GM06990 (cell line): ENCODE data around the gene PGM5.

Experiments
- DNase-seq: peaks from one replicate; pipeline ENCODE4 v3.0.0-alpha.2; 2011; ENCODE audit not compliant: insufficient read length; ENCODE audit errors: extremely low read depth
- H3K27me3 ChIP-seq: replicated peaks from 2 replicates; pipeline ENCODE4 v1.6.0; 2011; ENCODE audit warnings: low read length; ENCODE audit not compliant: control insufficient read depth, insufficient read depth
- H3K36me3 ChIP-seq: 2 replicates; pipeline ENCODE4 v1.5.1; 2011; ENCODE audit warnings: low read length; ENCODE audit not compliant: control insufficient read depth, insufficient read depth
- H3K4me3 ChIP-seq: replicated peaks from 2 replicates; pipeline ENCODE4 v1.5.1; 2011; ENCODE audit warnings: low read depth, mild to moderate bottlenecking, control low read depth, low read length
- TF ChIP-seq, protein P1 (sequence below): IDR thresholded peaks from 2 replicates; pipeline ENCODE4 v1.5.1; 2011; ENCODE audit warnings: low read length, control low read depth, mild to moderate bottlenecking, inconsistent platforms; ENCODE audit not compliant: insufficient read depth, poor library complexity, severe bottlenecking

Gene PGM5

GRCh38 chr9:68536876-68537615, 180.6 kb downstream of the PGM5 start:
- DNase-seq: no peak
- H3K4me3 ChIP-seq: no peak overlapping the region
- no peaks in the 10 kb centered on the region for H3K36me3 ChIP-seq
- H3K27me3 ChIP-seq: no peaks in the 10 kb centered on the region
- TF ChIP-seq, protein P1, sequence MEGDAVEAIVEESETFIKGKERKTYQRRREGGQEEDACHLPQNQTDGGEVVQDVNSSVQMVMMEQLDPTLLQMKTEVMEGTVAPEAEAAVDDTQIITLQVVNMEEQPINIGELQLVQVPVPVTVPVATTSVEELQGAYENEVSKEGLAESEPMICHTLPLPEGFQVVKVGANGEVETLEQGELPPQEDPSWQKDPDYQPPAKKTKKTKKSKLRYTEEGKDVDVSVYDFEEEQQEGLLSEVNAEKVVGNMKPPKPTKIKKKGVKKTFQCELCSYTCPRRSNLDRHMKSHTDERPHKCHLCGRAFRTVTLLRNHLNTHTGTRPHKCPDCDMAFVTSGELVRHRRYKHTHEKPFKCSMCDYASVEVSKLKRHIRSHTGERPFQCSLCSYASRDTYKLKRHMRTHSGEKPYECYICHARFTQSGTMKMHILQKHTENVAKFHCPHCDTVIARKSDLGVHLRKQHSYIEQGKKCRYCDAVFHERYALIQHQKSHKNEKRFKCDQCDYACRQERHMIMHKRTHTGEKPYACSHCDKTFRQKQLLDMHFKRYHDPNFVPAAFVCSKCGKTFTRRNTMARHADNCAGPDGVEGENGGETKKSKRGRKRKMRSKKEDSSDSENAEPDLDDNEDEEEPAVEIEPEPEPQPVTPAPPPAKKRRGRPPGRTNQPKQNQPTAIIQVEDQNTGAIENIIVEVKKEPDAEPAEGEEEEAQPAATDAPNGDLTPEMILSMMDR: no peak

GRCh38 chr9:68537616-68537880, 181.1 kb downstream of the PGM5 start:
- no peak for DNase-seq
- no peak overlapping the region for H3K4me3 ChIP-seq
- H3K36me3 ChIP-seq: no peaks in the 10 kb centered on the region
- TF ChIP-seq, protein P1: no peak
- no peaks in the 10 kb centered on the region for H3K27me3 ChIP-seq

DNA sequence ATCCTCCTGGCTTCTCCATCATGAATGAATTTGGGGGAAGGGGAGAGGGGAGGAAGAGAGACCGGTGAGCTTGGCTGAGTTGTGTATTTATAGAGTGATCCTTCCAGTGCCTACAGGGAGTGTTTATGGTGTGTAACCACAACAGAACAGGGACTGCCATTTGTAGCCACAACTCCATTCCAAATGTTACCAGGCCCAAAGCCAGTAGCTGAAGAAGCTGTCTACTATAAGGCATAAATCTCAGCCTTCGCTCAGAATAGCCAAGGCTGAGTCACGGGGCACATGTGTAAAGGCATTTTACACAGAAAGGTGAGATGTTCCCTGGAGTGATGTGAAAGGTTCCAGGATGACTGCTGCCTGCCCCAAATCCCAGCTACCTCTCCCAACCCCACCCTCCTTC, 181.8 kb downstream of the PGM5 start:
- H3K27me3 ChIP-seq: no peaks in the 10 kb centered on the region
- no peaks in the 10 kb centered on the region for H3K36me3 ChIP-seq
- H3K4me3 ChIP-seq: no peak overlapping the region
- no peak for DNase-seq
- TF ChIP-seq, protein P1: no peak

DNA sequence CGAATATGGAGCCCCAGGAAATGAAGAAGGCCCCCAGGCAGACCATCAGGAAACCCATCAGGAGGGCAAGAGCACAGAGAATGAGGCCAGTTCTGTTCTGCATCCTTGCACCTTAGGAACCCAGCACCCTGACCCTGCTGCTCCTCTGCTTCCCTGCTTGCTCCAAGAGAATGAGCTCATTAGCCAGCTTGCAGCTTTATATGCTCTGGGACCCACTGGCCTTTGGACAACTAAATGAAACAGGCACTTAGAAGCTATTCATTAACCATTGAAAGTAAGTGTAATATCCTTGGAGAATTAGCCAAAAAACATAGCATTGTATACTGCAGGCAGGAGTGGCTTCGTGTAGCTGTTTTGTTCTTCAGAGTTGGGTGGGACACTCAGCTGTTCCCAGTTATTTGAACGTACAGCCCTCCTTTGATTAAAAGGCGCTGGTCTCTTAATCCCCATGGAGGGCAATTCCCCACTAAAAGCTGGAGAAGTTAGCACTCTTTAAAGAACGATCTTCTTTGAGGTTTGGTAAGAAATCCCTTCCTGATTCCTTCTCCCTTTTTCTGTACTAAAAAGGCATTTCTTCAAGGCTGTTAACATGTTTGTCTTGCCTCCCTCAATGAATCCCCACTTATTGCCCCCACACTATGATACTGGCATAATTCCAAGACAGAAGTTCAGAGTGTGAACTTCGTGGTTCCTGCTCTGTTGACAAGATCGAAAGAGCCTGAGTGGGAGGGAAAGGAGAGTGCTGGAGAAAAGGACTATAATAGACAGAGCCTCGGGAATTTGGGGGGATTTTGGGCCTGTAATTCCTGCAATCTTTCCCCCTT, 184.5 kb downstream of the PGM5 start, which contains the start of gene TMEM252:
TMEM252 (minus strand) TSS at position 172 of the 824 bp plus-strand sequence; CDS start at position 103, 69 bp downstream.
- Histone ChIP-seq H3K4me3 (no peak within 1 kb of the TSS), H3K36me3 (no peaks in the 10 kb centered on the region), H3K27me3 (no peaks in the 10 kb centered on the region)
- TF ChIP-seq, protein P1: no peak
- DNase-seq: no peak

- TF ChIP-seq, protein P1: no peak
- Histone ChIP-seq H3K4me3 (no peak overlapping the region), H3K36me3 (no peaks in the 10 kb centered on the region), H3K27me3 (no peaks in the 10 kb centered on the region)
- no peak for DNase-seq
Observed at GRCh38 chr9:68541568-68541967, 185.2 kb downstream of the PGM5 start.
